Stomach (tissue), 4 donors: ENCODE results near the gene NOVA1.

ENCODE experiments used
- CTCF ChIP-seq, 7 experiments: fragments of 450-650 bp in 4 of 7; fragments of 200-600 bp in 3 of 7; sonication (generic) in 3 of 7; IDR thresholded peaks; one replicate each; pipeline ENCODE4 v1.5.1; 2016 to 2019; ENCODE audit warnings: antibody characterized with exemption in 7 of 7, control low read depth in 2 of 7, mild to moderate bottlenecking in 1 of 7
- POLR2A ChIP-seq, 4 donors: fragments of 450-650 bp; IDR thresholded peaks; one replicate each; pipeline ENCODE4 v1.6.1; 2016; ENCODE audit warnings: antibody characterized with exemption in 4 of 4, control low read depth in 2 of 4, mild to moderate bottlenecking in 1 of 4, moderate library complexity in 1 of 4

- TF ChIP-seq CTCF (IDR thresholded peaks at IDR 0.05) (no peak), POLR2A (IDR thresholded peaks at IDR 0.05) (no peak)
These were observed 9.0 kb upstream of the NOVA1 start for GRCh38 chr14:26606729-26607312.
